SHP77 (cell line): ENCODE results near the gene IL1RAP.
"Not testable (repeated sequence)": the region's sequence is repeated elsewhere in the genome, so short reads cannot be mapped to it uniquely, and the experiment has no call there.

Experiments
- DNase-seq, 2 experiments: peaks; one replicate each; lab custom pipeline; 2025; lab: John Stamatoyannopoulos, UW

The IL1RAP gene

GRCh38 chr3:190506271-190506670 lies 7.6 kb upstream of the IL1RAP start:
- no peak for DNase-seq

GRCh38 chr3:190512666-190513065 lies 1.2 kb upstream of the IL1RAP start:
- DNase-seq = no peak

GRCh38 chr3:190514413-190515153 lies 698 bp downstream of the IL1RAP start:
- no peak for DNase-seq

- no peak for DNase-seq
Observed at GRCh38 chr3:190516416-190516815, 2.5 kb downstream of the IL1RAP start.

- no peak for DNase-seq
Observed at GRCh38 chr3:190517687-190518086, 3.8 kb downstream of the IL1RAP start.

GRCh38 chr3:190518531-190518930 lies 4.6 kb downstream of the IL1RAP start:
- DNase-seq = not testable (repeated sequence)

GRCh38 chr3:190519886-190520285 lies 6.0 kb downstream of the IL1RAP start:
- no peak for DNase-seq

GRCh38 chr3:190521998-190522397 lies 8.1 kb downstream of the IL1RAP start:
- no peak for DNase-seq

GRCh38 chr3:190522621-190523222 lies 8.8 kb downstream of the IL1RAP start:
- DNase-seq = no peak

GRCh38 chr3:190524942-190525341 lies 11.1 kb downstream of the IL1RAP start:
- no peak for DNase-seq

GRCh38 chr3:190525634-190526033 lies 11.7 kb downstream of the IL1RAP start:
- DNase-seq = no peak

- DNase-seq = no peak
Observed at GRCh38 chr3:190526787-190527762, 13.2 kb downstream of the IL1RAP start.

GRCh38 chr3:190528706-190529105 lies 14.8 kb downstream of the IL1RAP start:
- no peak for DNase-seq

- no peak for DNase-seq
Observed at GRCh38 chr3:190531406-190531805, 17.5 kb downstream of the IL1RAP start.

- no peak for DNase-seq
Observed at GRCh38 chr3:190532731-190533203, 18.9 kb downstream of the IL1RAP start.

GRCh38 chr3:190533511-190534281 lies 19.8 kb downstream of the IL1RAP start:
- DNase-seq = no peak

GRCh38 chr3:190534386-190534785 lies 20.5 kb downstream of the IL1RAP start:
- DNase-seq = no peak

GRCh38 chr3:190534986-190535385 lies 21.1 kb downstream of the IL1RAP start:
- no peak for DNase-seq

GRCh38 chr3:190537146-190537545 lies 23.3 kb downstream of the IL1RAP start:
- no peak for DNase-seq

GRCh38 chr3:190538288-190538687 lies 24.4 kb downstream of the IL1RAP start:
- no peak for DNase-seq

GRCh38 chr3:190539526-190539925 lies 25.6 kb downstream of the IL1RAP start:
- no peak for DNase-seq

GRCh38 chr3:190541008-190541407 lies 27.1 kb downstream of the IL1RAP start:
- DNase-seq = no peak
